B cell (primary cell): ENCODE data around the gene RNF224. TPM values are rescaled to one million over a fixed set of nuclear protein-coding genes. Genes with fewer than 3 reads are reported as not detected.
A peak's percentile ranks its signal among the peaks of the same experiment; 100 is the strongest.

ENCODE experiments used
- ATAC-seq: fragments of 200-7000 bp; cut with Tn5 transposase; one replicate; pipeline ENCODE4 v1.10.0; 2021; ENCODE audit warnings: low read depth, mild to moderate bottlenecking, moderate number of reproducible peaks, moderate library complexity
- CTCF ChIA-PET: fragments of 350-600 bp; sonication (Branson Sonifier 250); formaldehyde crosslinking; loops from one replicate; lab custom pipeline; 2021; ENCODE audit warnings: antibody characterized with exemption, inconsistent platforms; lab: Charles Lee
- POLR2A ChIA-PET: fragments of 350-600 bp; sonication (Branson Sonifier 250); formaldehyde crosslinking; loops from one replicate; lab custom pipeline; 2021; ENCODE audit warnings: antibody characterized with exemption; lab: Charles Lee
- DNase-seq: peaks from one replicate; pipeline ENCODE4 v3.0.0; 2013
- H2AFZ ChIP-seq: 2 replicates; pipeline ENCODE4 v1.6.1; 2012; ENCODE audit warnings: mild to moderate bottlenecking, low read depth, low read length; ENCODE audit not compliant: insufficient read depth, poor library complexity, severe bottlenecking
- H3K27ac ChIP-seq, 2 donors: 1 replicate in 1 of 2; 2 replicates in 1 of 2; pipeline ENCODE4 v1.5.1; 2012 to 2013; ENCODE audit warnings: low read length in 2 of 2, mild to moderate bottlenecking in 2 of 2, moderate library complexity in 1 of 2
- H3K27me3 ChIP-seq, 4 experiments: fragments of 200-600 bp in 1 of 4; sonication (generic) in 1 of 4; replicated peaks in 1 of 4; 1 replicate in 2 of 4; 2 replicates in 2 of 4; pipeline versions ENCODE4 v1.6.1 to v1.7.0; 2013 to 2016; ENCODE audit warnings: low read length in 3 of 4, mild to moderate bottlenecking in 2 of 4, mixed read lengths in 1 of 4, moderate library complexity in 1 of 4; ENCODE audit not compliant: insufficient read depth in 4 of 4, control insufficient read depth in 3 of 4; ENCODE audit errors: control extremely low read depth in 1 of 4
- H3K36me3 ChIP-seq, 2 experiments: replicated peaks in 1 of 2; 1 replicate in 1 of 2; 2 replicates in 1 of 2; pipeline versions ENCODE4 v1.6.1 to v1.7.1; 2013; ENCODE audit warnings: low read length in 1 of 2; ENCODE audit not compliant: insufficient read depth in 2 of 2, control insufficient read depth in 1 of 2; ENCODE audit errors: control extremely low read depth in 1 of 2, extremely low read depth in 1 of 2
- H3K4me1 ChIP-seq, 2 donors: fragments of 200-600 bp in 1 of 2; sonication (generic) in 1 of 2; 1 replicate in 1 of 2; 2 replicates in 1 of 2; pipeline versions ENCODE4 v1.5.1 to v1.6.1; 2013 to 2017; ENCODE audit warnings: low read length in 2 of 2; ENCODE audit not compliant: control insufficient read depth in 2 of 2, insufficient read depth in 2 of 2
- H3K4me2 ChIP-seq: replicated peaks from 2 replicates; pipeline ENCODE3; 2012; ENCODE audit warnings: mild to moderate bottlenecking, low read depth, low read length; ENCODE audit not compliant: poor library complexity, severe bottlenecking
- H3K4me3 ChIP-seq, 5 experiments: fragments of 200-600 bp in 1 of 5; sonication (generic) in 1 of 5; 1 replicate in 3 of 5; 2 replicates in 2 of 5; pipeline versions ENCODE4 v1.5.1 to v1.7.0; 2011 to 2016; ENCODE audit warnings: low read length in 4 of 5, mild to moderate bottlenecking in 4 of 5, low read depth in 2 of 5, control low read depth in 1 of 5, moderate library complexity in 1 of 5; ENCODE audit not compliant: insufficient read depth in 1 of 5; ENCODE audit errors: control extremely low read depth in 1 of 5, extremely low read depth in 1 of 5
- H3K79me2 ChIP-seq: fragments of 200-600 bp; sonication (generic); one replicate; pipeline ENCODE4 v1.6.0; 2016; ENCODE audit warnings: low read length; ENCODE audit not compliant: control insufficient read depth, insufficient read depth
- H3K9ac ChIP-seq: fragments of 200-600 bp; sonication (generic); 2 replicates; pipeline ENCODE4 v1.6.1; 2017; ENCODE audit warnings: mild to moderate bottlenecking, low read length, moderate library complexity
- H3K9me3 ChIP-seq, 3 donors: one replicate each; pipeline versions ENCODE4 v1.6.1 to v1.7.1; 2013; ENCODE audit warnings: low read length in 2 of 3; ENCODE audit not compliant: control insufficient read depth in 2 of 3, insufficient read depth in 1 of 3; ENCODE audit errors: control extremely low read depth in 1 of 3
- H4K20me1 ChIP-seq: 2 replicates; pipeline ENCODE4 v1.6.0; 2012; ENCODE audit warnings: mild to moderate bottlenecking, low read length; ENCODE audit not compliant: insufficient read depth, control insufficient read depth, poor library complexity, severe bottlenecking
- H3K27ac Mint-ChIP-seq: one replicate; pipeline ENCODE4 v1.8.0; 2021; ENCODE audit warnings: mixed read lengths
- H3K27me3 Mint-ChIP-seq: one replicate; pipeline ENCODE4 v1.8.0; 2021; ENCODE audit warnings: mixed read lengths
- H3K4me1 Mint-ChIP-seq: one replicate; pipeline ENCODE4 v1.8.0; 2021; ENCODE audit warnings: mixed read lengths
- H3K4me3 Mint-ChIP-seq: one replicate; pipeline ENCODE4 v1.8.0; 2021; ENCODE audit warnings: mixed read lengths
- H3K9me3 Mint-ChIP-seq: one replicate; pipeline ENCODE4 v1.8.0; 2022; ENCODE audit warnings: mixed read lengths; ENCODE audit not compliant: insufficient read depth
- CTCF ChIP-seq: fragments of 200-600 bp; IDR thresholded peaks from one replicate; pipeline ENCODE4 v1.8.0; 2022; ENCODE audit warnings: antibody characterized with exemption, mild to moderate bottlenecking
- EZH2 ChIP-seq: IDR thresholded peaks from 2 replicates; pipeline ENCODE4 v1.6.1; 2012; ENCODE audit warnings: borderline replicate concordance, low read depth, mild to moderate bottlenecking, moderate library complexity, low read length; ENCODE audit not compliant: insufficient read depth, poor library complexity, severe bottlenecking
- WGBS: methylation state at CpG from one replicate; pipeline ENCODE4 v1.1.5; 2013; ENCODE audit warnings: missing lambda C conversion rate; ENCODE audit not compliant: insufficient coverage; 5-methylcytosine and 5-hydroxymethylcytosine counted together
- intact Hi-C: fragments of 100-400 bp; cut with micrococcal nuclease; formaldehyde crosslinking; loops from one replicate; pipeline ENCODE4 v1.10.0; 2022
- polyA plus RNA-seq: library from polyadenylated mRNA; depleted of rRNA; stranded (reverse); fragments of >200 nt; gene quantifications from 2 replicates; pipeline ENCODE4 v1.2.3, GENCODE V29; 2012
- total RNA-seq, 2 donors: library from RNA; stranded (reverse); fragments of 120-200 nt in 1 of 2; gene quantifications; 1 replicate in 1 of 2; 2 replicates in 1 of 2; pipeline versions ENCODE4 v1.2.3 to v1.2.4, GENCODE V29; 2013 to 2022

The RNF224 gene
- total and polyA plus RNA-seq, 2 donors (not counting 1 experiment from before 2014, with no cell fraction given): not detected

GRCh38 chr9:137254624-137255447 is 27.5 kb downstream of the RNF224 start, which contains the start of gene NELFB:
Gene NELFB (plus strand): TSS chr9:137255327.
- intact Hi-C loops: loop anchor here (1.0 to 2.0 kb wide), 4 partner anchors 14 to 55 kb away; partner anchors contain the start of genes TOR4A, TPRN and TUBB4B
- H3K9me3 ChIP-seq: no peaks in the 10 kb centered on the region
- ATAC-seq: peak; percentile 88
- H3K27ac ChIP-seq: peak within 1 kb of the TSS; percentile 3 to 72
- H3K4me2 ChIP-seq: peak within 1 kb of the TSS; percentile 92
- H3K4me3 ChIP-seq: peak within 1 kb of the TSS; percentile 44 to 95 (median 81)
- peaks cover 18% of the 10 kb centered on the region for H4K20me1 ChIP-seq
- H3K4me3 Mint-ChIP-seq: peak within 1 kb of the TSS; percentile 89
- H2AFZ ChIP-seq: peak within 1 kb of the TSS; percentile 91
- H3K4me1 ChIP-seq: peaks cover 17 to 27% of the 10 kb centered on the region in 2 donors
- ChIA-PET POLR2A (interaction anchor here (0.7 to 3.5 kb wide), 8 partner anchors 12 to 168 kb away, joined by 3 to 29 read pairs (median 4); partner anchors contain the start of genes EXD3, MAN1B1, NOXA1 and TOR4A), CTCF (interaction anchor here (1.0 to 3.0 kb wide), 7 partner anchors 9 to 47 kb away, joined by 3 to 18 read pairs (median 3); partner anchors contain the start of genes CYSRT1, NRARP, TOR4A and TUBB4B)
- WGBS: 3% methylated on average over 105 of the region's 105 CpGs
- H3K27me3 Mint-ChIP-seq: no peaks in the 10 kb centered on the region
- no peak for TF ChIP-seq CTCF
- no peak for TF ChIP-seq EZH2
- DNase-seq: peak; percentile 94
- H3K27ac Mint-ChIP-seq: peak within 1 kb of the TSS; percentile 89
- H3K9ac ChIP-seq: peak within 1 kb of the TSS; percentile 85
- peaks cover 0 to 14% of the 10 kb centered on the region in 2 experiments for H3K36me3 ChIP-seq
- H3K27me3 ChIP-seq: no peaks in the 10 kb centered on the region
- peaks cover 25% of the 10 kb centered on the region for H3K4me1 Mint-ChIP-seq
- no peaks in the 10 kb centered on the region for H3K9me3 Mint-ChIP-seq
- peaks cover 35% of the 10 kb centered on the region for H3K79me2 ChIP-seq
